ENCODE measurements around the gene MYO10.

The MYO10 gene

GRCh38 chr5:16937503-16938161, 1.5 kb upstream of the MYO10 start:
- no peak for DNase-seq

- no peak for DNase-seq
Measured at GRCh38 chr5:16936989-16937438, 926 bp upstream of the MYO10 start.

DNA sequence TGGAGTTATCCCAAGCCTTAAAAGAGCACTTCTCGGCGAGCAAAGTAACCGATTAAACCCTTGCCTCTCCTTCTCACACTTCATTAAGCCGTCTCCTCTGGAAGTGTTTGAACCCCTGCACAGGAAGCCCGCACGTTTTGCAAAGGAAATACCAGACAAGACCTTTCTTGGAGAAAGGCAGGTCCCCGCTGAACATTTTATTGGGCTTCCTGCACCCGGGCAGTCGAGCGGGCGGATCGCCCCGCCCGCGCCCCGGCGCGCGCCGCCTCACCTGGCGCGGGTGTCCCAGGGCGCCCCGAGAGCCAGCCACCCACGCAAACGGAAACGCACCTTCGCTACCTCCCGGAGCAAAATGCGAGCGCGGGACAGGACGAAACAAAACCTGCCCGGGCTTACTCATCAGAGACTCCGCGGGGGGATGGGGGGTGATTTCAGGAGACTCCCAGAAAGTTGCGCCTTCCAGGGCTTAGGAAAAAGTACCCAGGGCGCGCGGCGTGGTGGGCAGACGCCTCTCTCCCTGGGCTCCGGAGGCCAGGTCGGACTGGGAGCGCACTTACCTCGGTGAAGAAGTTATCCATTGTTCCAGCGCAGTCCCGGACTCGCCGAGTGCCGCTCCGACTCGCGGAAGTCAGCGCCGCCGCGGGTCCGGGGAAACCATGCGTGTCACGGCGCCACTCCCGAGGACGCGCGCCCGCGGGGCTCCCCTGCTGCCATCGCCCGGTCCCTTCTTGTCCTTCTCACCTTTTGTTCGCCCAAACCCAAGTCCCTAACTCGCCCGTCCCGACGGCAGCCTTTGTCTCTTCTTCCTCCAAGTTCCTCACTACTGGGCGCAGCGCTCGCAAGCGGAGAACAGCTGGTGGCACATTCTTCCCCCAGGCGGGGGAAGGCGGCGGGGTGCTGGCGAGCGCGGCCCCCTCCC, 598 bp downstream of the MYO10 start:
- peak; percentile 89 for DNase-seq

DNA sequence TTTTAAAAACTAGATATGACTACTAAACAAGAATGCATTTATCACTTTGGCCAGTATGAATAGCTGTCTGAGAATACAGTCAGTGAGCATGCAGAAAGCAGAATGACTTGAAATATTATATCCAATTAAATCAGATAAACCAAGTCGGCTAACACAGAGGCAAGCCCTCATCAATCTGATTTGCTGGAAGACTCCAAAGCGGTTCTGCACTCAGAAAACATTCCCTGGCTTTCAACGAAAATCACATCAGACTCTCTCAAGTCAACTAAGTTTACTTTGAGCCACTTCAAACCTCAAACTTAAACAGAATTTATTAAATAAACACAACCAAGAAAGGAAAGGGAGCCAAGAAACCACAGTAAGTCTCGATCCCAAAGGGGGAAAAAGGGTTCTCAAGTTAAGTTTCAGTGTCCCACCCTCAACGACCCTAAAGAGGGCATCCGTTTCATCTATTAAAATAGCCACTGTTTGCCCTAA, 1.4 kb downstream of the MYO10 start:
- peak; percentile 65 for DNase-seq

DNA sequence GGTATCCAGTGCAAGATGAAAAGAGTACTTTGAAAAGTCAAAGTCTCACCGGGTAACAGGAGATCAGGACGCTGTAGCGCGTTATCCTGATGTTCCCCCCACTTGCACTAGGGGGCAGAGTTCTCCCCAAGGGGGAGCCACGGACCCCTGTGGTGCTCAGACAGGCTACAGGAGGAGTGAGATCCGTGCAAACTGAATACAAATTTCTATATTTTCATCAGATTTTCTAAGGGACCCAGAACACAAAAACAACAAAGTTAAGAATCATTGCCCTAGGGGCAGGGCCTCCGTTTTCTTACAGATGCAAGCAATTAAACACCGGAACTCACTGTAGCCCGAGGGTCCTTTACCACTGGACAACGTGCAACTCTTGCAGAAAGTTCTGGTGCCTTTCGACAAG, 2.0 kb downstream of the MYO10 start:
- DNase-seq, result peak; percentile 90

GRCh38 chr5:16933337-16933736, 2.8 kb downstream of the MYO10 start:
- no peak for DNase-seq

GRCh38 chr5:16932401-16932800, 3.7 kb downstream of the MYO10 start:
- DNase-seq, result no peak

- DNase-seq, result no peak
Measured at GRCh38 chr5:16931334-16932110, 4.6 kb downstream of the MYO10 start.

- DNase-seq, result no peak
Measured at GRCh38 chr5:16930496-16930895, 5.6 kb downstream of the MYO10 start.

DNA sequence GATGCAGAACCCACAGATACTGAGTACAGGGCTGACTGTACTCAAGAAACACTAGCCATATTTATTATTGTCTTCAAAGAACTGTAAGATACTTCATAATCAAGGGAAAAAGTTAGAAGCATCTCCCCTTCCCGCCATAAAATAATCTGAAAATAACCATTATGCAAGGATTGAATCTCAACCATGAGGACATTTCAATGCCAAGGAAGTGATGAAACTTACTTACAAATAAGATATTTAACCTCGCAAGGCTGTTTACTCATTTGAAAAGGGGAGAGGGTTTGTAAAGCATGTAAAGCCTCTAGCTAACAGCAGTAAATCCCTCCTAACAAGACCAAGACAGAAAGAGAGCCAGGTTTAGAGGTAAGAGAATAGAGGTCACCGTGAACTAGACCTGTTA, 6.3 kb downstream of the MYO10 start:
- no peak for DNase-seq

DNA sequence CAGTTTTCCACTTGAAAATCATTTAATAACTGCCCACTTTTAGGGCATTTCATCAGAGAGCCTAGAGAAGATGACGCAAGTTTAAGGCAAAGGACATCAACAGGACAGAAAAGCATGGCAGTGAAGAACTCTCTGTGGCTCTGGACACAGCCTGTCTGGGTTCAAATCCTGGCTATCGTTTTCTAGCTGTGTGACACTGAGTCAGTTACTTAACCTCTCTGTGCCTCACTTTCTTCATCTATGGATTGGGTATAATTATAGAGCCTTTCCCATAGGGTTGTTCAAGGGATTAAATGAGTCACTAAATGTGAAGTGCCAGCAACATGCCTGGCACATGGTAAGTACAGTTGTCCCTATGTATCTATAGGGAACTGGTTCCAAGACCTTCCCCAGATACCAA, 6.7 kb downstream of the MYO10 start:
- DNase-seq, result no peak

GRCh38 chr5:16927613-16928012, 8.5 kb downstream of the MYO10 start:
- no peak for DNase-seq

DNA sequence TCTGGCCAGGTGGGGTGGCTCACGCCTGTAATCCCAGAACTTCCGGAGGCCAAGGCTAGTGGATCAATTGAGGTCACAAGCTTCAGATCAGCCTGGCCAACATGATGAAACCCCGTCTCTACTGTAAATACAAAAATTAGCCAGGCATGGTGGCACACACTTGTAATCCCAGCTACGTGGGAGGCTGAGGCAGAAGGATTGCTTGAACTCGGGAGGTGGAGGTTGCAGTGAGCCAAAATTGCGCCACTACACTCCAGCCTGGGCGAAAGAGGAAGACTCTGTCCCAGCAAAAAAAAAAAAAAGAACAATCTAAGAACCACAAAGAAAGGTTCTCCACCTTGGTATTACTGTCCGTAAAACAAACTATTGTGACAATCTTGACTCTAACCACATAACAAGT, 9.7 kb downstream of the MYO10 start:
- no peak for DNase-seq

- DNase-seq, result no peak
Measured at GRCh38 chr5:16924206-16924605, 11.9 kb downstream of the MYO10 start.

DNA sequence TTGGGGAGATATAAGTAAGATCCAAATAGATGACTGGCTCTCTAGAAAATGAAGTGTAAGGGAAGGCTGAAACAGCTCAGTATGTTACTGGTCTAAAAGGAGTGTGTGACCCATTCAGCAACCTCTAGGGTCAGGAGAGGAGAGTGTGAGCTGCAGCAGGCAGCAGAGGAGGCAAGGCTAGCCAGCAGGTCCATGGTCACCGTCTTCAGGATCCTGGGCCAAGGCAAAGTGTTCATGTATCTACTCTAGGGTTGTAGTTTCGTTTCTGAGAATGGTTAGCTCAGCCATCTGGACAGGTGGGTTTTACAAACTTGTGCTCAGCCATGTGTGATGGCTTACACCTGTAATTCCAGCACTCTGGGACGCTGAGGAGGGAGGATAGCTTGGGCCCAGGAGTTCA, 13.7 kb downstream of the MYO10 start:
- DNase-seq, result no peak

DNA sequence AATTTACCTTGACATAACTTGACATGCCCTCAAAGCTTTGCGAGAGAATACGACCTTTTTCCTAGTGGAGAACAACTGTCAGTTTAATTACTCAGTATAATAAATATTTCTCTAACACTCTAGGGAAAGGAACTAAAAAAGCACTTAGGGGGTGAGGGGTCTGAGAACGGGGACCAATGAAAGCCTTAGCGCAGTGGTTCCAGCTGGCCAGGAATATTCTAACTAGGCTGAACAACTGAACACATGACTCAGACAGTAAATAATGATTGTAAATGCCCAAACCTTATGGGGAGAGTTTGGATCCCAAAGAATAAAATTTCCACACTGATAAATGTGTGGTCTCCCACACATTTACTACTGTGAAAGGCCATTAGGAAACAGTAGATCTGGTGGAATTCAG, 14.9 kb downstream of the MYO10 start:
- DNase-seq, result no peak

GRCh38 chr5:16920109-16920816, 15.8 kb downstream of the MYO10 start:
- DNase-seq, result no peak

DNA sequence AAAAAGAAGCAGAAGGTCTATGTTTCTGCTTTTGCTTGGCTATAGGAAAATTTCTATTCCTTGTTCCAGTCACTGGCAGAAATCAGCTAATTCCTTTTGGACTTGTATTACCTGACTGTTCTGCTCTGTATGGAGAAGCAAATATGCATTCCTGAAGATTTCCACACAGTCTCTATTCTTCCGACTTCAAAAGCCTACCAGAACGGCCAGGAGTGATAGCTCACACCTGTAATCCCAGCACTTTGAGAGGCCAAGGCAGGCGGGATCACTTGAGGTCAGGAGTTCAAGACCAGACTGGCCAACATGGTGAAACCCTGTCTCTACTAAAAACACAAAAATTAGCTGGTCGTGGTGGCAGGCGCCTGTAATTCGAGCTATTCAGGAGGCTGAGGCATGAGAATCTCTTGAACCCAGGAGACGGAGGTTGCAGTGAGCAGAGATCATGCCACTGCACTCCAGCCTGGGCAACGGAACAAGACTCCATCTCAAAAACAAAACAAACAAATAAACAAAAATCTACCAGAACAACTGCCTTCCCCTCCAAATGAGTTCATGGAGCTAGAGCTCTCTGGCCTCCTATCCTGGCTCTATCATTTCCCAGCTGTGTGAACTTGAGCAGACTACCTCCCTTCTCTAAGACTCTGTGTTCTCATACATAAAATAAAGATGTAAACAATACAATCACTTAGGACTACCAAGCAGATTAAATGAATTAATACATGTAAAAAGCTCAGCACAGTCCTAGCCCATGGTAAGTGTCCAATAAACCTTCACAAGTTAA, 17.0 kb downstream of the MYO10 start:
- DNase-seq, result no peak

GRCh38 chr5:16918156-16918555, 17.9 kb downstream of the MYO10 start:
- DNase-seq, result no peak

DNA sequence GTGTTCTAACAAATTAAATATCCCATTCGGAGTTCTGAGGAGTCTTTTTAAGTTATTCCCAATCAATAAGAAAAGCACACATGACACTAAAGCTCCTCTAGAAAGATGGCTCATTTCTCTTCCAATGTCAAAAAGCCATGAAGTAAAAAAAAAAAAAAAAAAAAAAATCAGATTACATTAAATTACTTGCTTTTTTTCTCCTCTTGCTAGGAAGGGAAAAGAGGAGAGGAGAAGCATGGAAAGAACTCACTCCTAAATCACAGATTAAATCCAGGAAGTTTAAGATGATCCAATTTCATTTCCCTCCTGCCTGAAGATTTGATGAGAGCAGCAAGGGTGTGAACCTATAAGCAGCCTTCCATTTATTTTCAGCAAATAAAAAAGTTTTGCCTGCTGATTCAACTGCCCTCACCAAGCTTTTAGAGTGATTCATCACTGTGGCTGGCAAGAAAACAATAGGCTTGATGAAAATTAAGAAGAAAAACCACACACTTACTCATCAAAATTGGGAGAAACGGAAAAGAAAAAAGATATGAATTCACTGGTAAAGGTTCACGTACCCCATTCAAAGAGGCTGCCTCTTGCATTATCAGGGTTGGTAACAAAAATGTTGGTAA, 19.7 kb downstream of the MYO10 start:
- no peak for DNase-seq

GRCh38 chr5:16914584-16914983, 21.5 kb downstream of the MYO10 start:
- DNase-seq, result no peak

- DNase-seq, result no peak
Measured at GRCh38 chr5:16914108-16914435, 22.0 kb downstream of the MYO10 start.
